Measurements from ENCODE around the gene GPR107.

GPR107 gene

GRCh38 chr9:130053109-130053503 lies 600 bp upstream of the GPR107 start:
- in situ Hi-C loops (cut with HindIII; ENCODE audit: low sequenced_read_pairs), result no loop called here

- in situ Hi-C loops (cut with HindIII; ENCODE audit: low sequenced_read_pairs), result no loop called here
Measured at GRCh38 chr9:130054325-130054786, 650 bp downstream of the GPR107 start.

- in situ Hi-C loops (cut with HindIII; ENCODE audit: low sequenced_read_pairs), result no loop called here
Measured at GRCh38 chr9:130054820-130055219, 1.1 kb downstream of the GPR107 start.

- in situ Hi-C loops (cut with HindIII; ENCODE audit: low sequenced_read_pairs), result no loop called here
Measured at GRCh38 chr9:130058154-130058553, 4.4 kb downstream of the GPR107 start.

- in situ Hi-C loops (cut with HindIII; ENCODE audit: low sequenced_read_pairs), result no loop called here
Measured at GRCh38 chr9:130058887-130059286, 5.2 kb downstream of the GPR107 start.

GRCh38 chr9:130060296-130060695 lies 6.6 kb downstream of the GPR107 start:
- in situ Hi-C loops (cut with HindIII; ENCODE audit: low sequenced_read_pairs), result no loop called here

GRCh38 chr9:130062750-130063149 lies 9.0 kb downstream of the GPR107 start:
- in situ Hi-C loops (cut with HindIII; ENCODE audit: low sequenced_read_pairs), result no loop called here

- in situ Hi-C loops (cut with HindIII; ENCODE audit: low sequenced_read_pairs), result no loop called here
Measured at GRCh38 chr9:130064621-130065020, 10.9 kb downstream of the GPR107 start.

GRCh38 chr9:130069048-130069447 lies 15.3 kb downstream of the GPR107 start:
- in situ Hi-C loops (cut with HindIII; ENCODE audit: low sequenced_read_pairs), result no loop called here

GRCh38 chr9:130072515-130073235 lies 19.0 kb downstream of the GPR107 start:
- in situ Hi-C loops (cut with HindIII; ENCODE audit: low sequenced_read_pairs), result no loop called here

GRCh38 chr9:130073373-130073772 lies 19.7 kb downstream of the GPR107 start:
- in situ Hi-C loops (cut with HindIII; ENCODE audit: low sequenced_read_pairs), result no loop called here

GRCh38 chr9:130078547-130078946 lies 24.8 kb downstream of the GPR107 start:
- in situ Hi-C loops (cut with HindIII; ENCODE audit: low sequenced_read_pairs), result no loop called here

GRCh38 chr9:130084337-130084736 lies 30.6 kb downstream of the GPR107 start:
- in situ Hi-C loops (cut with HindIII; ENCODE audit: low sequenced_read_pairs), result no loop called here

- in situ Hi-C loops (cut with HindIII; ENCODE audit: low sequenced_read_pairs), result no loop called here
Measured at GRCh38 chr9:130088051-130088450, 34.3 kb downstream of the GPR107 start.

GRCh38 chr9:130089141-130089540 lies 35.4 kb downstream of the GPR107 start:
- in situ Hi-C loops (cut with HindIII; ENCODE audit: low sequenced_read_pairs), result no loop called here

GRCh38 chr9:130090915-130091314 lies 37.2 kb downstream of the GPR107 start:
- in situ Hi-C loops (cut with HindIII; ENCODE audit: low sequenced_read_pairs), result no loop called here

GRCh38 chr9:130092910-130093309 lies 39.2 kb downstream of the GPR107 start:
- in situ Hi-C loops (cut with HindIII; ENCODE audit: low sequenced_read_pairs), result no loop called here

GRCh38 chr9:130095872-130096271 lies 42.2 kb downstream of the GPR107 start:
- in situ Hi-C loops (cut with HindIII; ENCODE audit: low sequenced_read_pairs), result no loop called here

GRCh38 chr9:130100681-130101080 lies 47.0 kb downstream of the GPR107 start:
- in situ Hi-C loops (cut with HindIII; ENCODE audit: low sequenced_read_pairs), result no loop called here

- in situ Hi-C loops (cut with HindIII; ENCODE audit: low sequenced_read_pairs), result no loop called here
Measured at GRCh38 chr9:130101915-130102314, 48.2 kb downstream of the GPR107 start.

GRCh38 chr9:130104491-130105193 lies 50.9 kb downstream of the GPR107 start:
- in situ Hi-C loops (cut with HindIII; ENCODE audit: low sequenced_read_pairs), result no loop called here

GRCh38 chr9:130106860-130107233 lies 53.1 kb downstream of the GPR107 start:
- in situ Hi-C loops (cut with HindIII; ENCODE audit: low sequenced_read_pairs), result no loop called here
